Right hindlimb (tissue), 1 donor: ENCODE data around the gene SGK2.
"Not testable (repeated sequence)": the region's sequence is repeated elsewhere in the genome, so short reads cannot be mapped to it uniquely, and the experiment has no call there.

Experiments used
- DNase-seq: peaks from one replicate; pipeline ENCODE4 v3.0.0-alpha.2; 2018

Gene SGK2

GRCh38 chr20:43564993-43565757 lies 6.3 kb downstream of the SGK2 start:
- no peak for DNase-seq

GRCh38 chr20:43565758-43566104 lies 6.9 kb downstream of the SGK2 start:
- no peak for DNase-seq

- no peak for DNase-seq
Observed at GRCh38 chr20:43567477-43567876, 8.7 kb downstream of the SGK2 start.

- DNase-seq, result no peak
Observed at GRCh38 chr20:43568706-43569105, 9.9 kb downstream of the SGK2 start.

GRCh38 chr20:43569282-43569681 lies 10.5 kb downstream of the SGK2 start:
- DNase-seq, result no peak

- no peak for DNase-seq
Observed at GRCh38 chr20:43570496-43570895, 11.7 kb downstream of the SGK2 start.

GRCh38 chr20:43571310-43571709 lies 12.5 kb downstream of the SGK2 start:
- DNase-seq, result no peak

- DNase-seq, result no peak
Observed at GRCh38 chr20:43571771-43572170, 12.9 kb downstream of the SGK2 start.

GRCh38 chr20:43572891-43573290 lies 14.1 kb downstream of the SGK2 start:
- DNase-seq, result no peak

GRCh38 chr20:43576108-43576507 lies 17.3 kb downstream of the SGK2 start:
- DNase-seq, result no peak

- DNase-seq, result no peak
Observed at GRCh38 chr20:43579861-43580793, 21.3 kb downstream of the SGK2 start.

- DNase-seq, result no peak
Observed at GRCh38 chr20:43583133-43583864, 24.5 kb downstream of the SGK2 start.

- DNase-seq, result peak; percentile 52
Observed at GRCh38 chr20:43583982-43584432, 25.2 kb downstream of the SGK2 start.

- DNase-seq, result no peak
Observed at GRCh38 chr20:43584448-43585136, 25.8 kb downstream of the SGK2 start.

- no peak for DNase-seq
Observed at GRCh38 chr20:43586641-43587040, 27.8 kb downstream of the SGK2 start.

- DNase-seq, result not testable (repeated sequence)
Observed at GRCh38 chr20:43588526-43588925, 29.7 kb downstream of the SGK2 start.

- no peak for DNase-seq
Observed at GRCh38 chr20:43590036-43590391, 31.2 kb downstream of the SGK2 start.

GRCh38 chr20:43590392-43591303 lies 31.8 kb downstream of the SGK2 start, which contains the start of gene IFT52:
Gene IFT52, plus strand, starts transcription at chr20:43590937. Its CDS starts 3,762 bp downstream, at chr20:43594699.
- peak; percentile 95 for DNase-seq

- not testable (repeated sequence) for DNase-seq
Observed at GRCh38 chr20:43601960-43602359, 43.1 kb downstream of the SGK2 start.

GRCh38 chr20:43603124-43603523 lies 44.3 kb downstream of the SGK2 start:
- DNase-seq, result no peak

GRCh38 chr20:43605715-43606114 lies 46.9 kb downstream of the SGK2 start:
- no peak for DNase-seq
